DND-41 (cell line): ENCODE data around the gene LLPH.

ENCODE experiments used
- CTCF ChIP-seq: IDR thresholded peaks from 2 replicates; pipeline ENCODE4 v1.5.1; 2012; ENCODE audit warnings: borderline replicate concordance, low read length, moderate library complexity, mild to moderate bottlenecking; ENCODE audit not compliant: poor library complexity, severe bottlenecking; ENCODE audit errors: extremely low read depth
- EZH2 ChIP-seq: IDR thresholded peaks from 3 replicates; pipeline ENCODE4 v1.6.1; 2012; ENCODE audit warnings: borderline replicate concordance, low read depth, mild to moderate bottlenecking, moderate library complexity, low read length, inconsistent platforms; ENCODE audit not compliant: severe bottlenecking

- TF ChIP-seq CTCF (no peak), EZH2 (no peak)
Observed at GRCh38 chr12:66152732-66153131, 22.2 kb upstream of the LLPH start.
